ENCODE measurements around the gene DOCK3.

Gene DOCK3

DNA sequence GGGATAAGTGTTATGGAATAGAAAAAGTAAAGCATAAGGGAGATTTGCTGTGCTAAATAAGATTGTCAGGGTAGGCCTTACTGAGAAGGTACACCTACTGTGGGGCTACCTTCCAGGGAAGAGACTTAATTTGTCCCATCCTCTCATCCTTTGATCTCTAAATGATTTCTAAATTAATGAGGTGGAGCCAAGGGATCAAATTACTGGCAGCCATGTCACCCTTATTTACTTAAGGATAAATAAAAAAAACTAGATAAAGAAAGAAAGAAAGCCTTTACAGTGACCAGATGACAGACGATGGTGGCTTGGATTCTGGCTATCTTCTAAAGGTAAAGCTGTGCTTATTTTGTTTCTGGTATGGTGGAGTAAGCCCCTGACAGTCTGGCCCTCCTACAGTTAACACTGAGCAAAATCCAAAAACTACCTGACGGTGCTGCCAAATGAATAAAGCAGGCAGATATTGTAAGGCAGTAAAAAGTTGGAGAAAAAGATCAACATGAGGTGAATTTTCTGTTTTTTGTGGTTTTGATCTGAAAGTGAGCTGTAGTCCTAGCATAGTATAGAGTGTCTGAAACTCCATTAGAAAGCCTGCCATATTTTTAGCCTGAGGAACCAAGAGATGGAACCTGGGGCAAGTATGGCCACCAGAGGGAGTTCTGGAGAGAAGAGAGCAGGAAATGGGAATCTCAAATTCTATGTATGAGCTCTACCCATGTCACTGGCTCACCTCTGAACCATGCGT is 425.2 kb downstream of the DOCK3 start:
- Histone ChIP-seq H3K27ac (no peak overlapping the region), H4K20me1 (ENCODE audit: insufficient read depth) (no peaks in the 10 kb centered on the region), H3K9ac (no peak overlapping the region), H3K27me3 (ENCODE audit: insufficient read depth, low read depth) (no peaks in the 10 kb centered on the region), H3K4me2 (no peak overlapping the region), H3K79me2 (ENCODE audit: insufficient read depth, low read depth) (no peaks in the 10 kb centered on the region), H3K4me1 (ENCODE audit: low read depth, poor library complexity, severe bottlenecking) (no peaks in the 10 kb centered on the region), H3K4me3 (IDR thresholded peaks at IDR 0.05; ENCODE audit: insufficient read depth, low read depth, low read length) (no peak overlapping the region), H2AFZ (ENCODE audit: low read depth) (no peak overlapping the region), H3K36me3 (ENCODE audit: insufficient read depth) (no peaks in the 10 kb centered on the region; the same call in 1 of the 2 replicates)
- TF ChIP-seq, protein P1, sequence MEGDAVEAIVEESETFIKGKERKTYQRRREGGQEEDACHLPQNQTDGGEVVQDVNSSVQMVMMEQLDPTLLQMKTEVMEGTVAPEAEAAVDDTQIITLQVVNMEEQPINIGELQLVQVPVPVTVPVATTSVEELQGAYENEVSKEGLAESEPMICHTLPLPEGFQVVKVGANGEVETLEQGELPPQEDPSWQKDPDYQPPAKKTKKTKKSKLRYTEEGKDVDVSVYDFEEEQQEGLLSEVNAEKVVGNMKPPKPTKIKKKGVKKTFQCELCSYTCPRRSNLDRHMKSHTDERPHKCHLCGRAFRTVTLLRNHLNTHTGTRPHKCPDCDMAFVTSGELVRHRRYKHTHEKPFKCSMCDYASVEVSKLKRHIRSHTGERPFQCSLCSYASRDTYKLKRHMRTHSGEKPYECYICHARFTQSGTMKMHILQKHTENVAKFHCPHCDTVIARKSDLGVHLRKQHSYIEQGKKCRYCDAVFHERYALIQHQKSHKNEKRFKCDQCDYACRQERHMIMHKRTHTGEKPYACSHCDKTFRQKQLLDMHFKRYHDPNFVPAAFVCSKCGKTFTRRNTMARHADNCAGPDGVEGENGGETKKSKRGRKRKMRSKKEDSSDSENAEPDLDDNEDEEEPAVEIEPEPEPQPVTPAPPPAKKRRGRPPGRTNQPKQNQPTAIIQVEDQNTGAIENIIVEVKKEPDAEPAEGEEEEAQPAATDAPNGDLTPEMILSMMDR (conservative IDR thresholded peaks at IDR 0.05; ENCODE audit: low read depth, low read length): peak; percentile 53

DNA sequence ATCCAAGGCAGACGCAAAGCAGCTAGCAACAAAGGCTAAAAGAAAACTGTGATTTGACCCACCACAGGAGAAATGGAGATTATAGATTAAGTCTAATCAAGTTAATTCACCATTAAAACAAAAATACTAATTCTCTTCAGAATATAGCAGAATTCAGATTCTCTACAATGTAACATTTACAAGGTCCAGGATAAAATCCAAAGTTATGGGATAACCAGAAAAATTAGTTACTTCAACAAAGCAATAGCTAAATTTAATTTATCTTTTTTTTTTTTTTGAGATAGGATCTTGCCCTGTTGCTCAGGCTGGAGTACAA is 425.8 kb downstream of the DOCK3 start:
- H3K9ac ChIP-seq: no peak overlapping the region
- no peak overlapping the region for H3K27ac ChIP-seq
- TF ChIP-seq, protein P1 (conservative IDR thresholded peaks at IDR 0.05; ENCODE audit: low read depth, low read length): no peak; the same call in 1 of the 2 replicates
- no peaks in the 10 kb centered on the region for H3K4me1 ChIP-seq (ENCODE audit: low read depth, poor library complexity, severe bottlenecking)
- no peaks in the 10 kb centered on the region for H3K79me2 ChIP-seq (ENCODE audit: insufficient read depth, low read depth)
- H3K36me3 ChIP-seq (ENCODE audit: insufficient read depth): no peaks in the 10 kb centered on the region; the same call in 1 of the 2 replicates
- H3K4me2 ChIP-seq: no peak overlapping the region
- no peak overlapping the region for H2AFZ ChIP-seq (ENCODE audit: low read depth)
- no peaks in the 10 kb centered on the region for H3K27me3 ChIP-seq (ENCODE audit: insufficient read depth, low read depth)
- no peak overlapping the region for H3K4me3 ChIP-seq (IDR thresholded peaks at IDR 0.05; ENCODE audit: insufficient read depth, low read depth, low read length)
- H4K20me1 ChIP-seq (ENCODE audit: insufficient read depth): no peaks in the 10 kb centered on the region

DNA sequence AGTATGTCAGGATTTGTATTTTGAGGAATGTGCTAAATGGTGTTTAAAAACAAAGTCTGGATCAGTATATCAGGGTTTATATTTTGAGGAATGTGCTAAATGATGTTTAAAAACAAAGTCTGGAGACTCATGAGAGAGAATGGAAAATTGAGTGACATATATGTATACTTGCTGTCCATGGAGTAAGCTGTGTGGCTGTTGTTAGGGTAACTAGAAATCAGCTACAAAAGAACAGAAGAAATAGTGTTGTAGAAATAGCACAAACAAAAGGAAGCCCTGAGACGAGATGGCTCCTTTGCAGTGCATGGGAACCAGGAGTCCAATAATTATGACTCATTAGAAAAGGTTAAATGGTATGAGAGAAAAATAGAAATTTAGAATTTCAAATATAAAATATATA is 427.7 kb downstream of the DOCK3 start:
- TF ChIP-seq, protein P1 (conservative IDR thresholded peaks at IDR 0.05; ENCODE audit: low read depth, low read length): no peak
- no peak overlapping the region for H3K9ac ChIP-seq
- H3K4me2 ChIP-seq: no peak overlapping the region
- H3K36me3 ChIP-seq (ENCODE audit: insufficient read depth): no peaks in the 10 kb centered on the region; the same call in 1 of the 2 replicates
- H3K27me3 ChIP-seq (ENCODE audit: insufficient read depth, low read depth): no peaks in the 10 kb centered on the region
- no peaks in the 10 kb centered on the region for H3K4me1 ChIP-seq (ENCODE audit: low read depth, poor library complexity, severe bottlenecking)
- H3K27ac ChIP-seq: no peak overlapping the region
- H3K4me3 ChIP-seq (IDR thresholded peaks at IDR 0.05; ENCODE audit: insufficient read depth, low read depth, low read length): no peak overlapping the region
- no peak overlapping the region for H2AFZ ChIP-seq (ENCODE audit: low read depth)
- H4K20me1 ChIP-seq (ENCODE audit: insufficient read depth): no peaks in the 10 kb centered on the region
- no peaks in the 10 kb centered on the region for H3K79me2 ChIP-seq (ENCODE audit: insufficient read depth, low read depth)

DNA sequence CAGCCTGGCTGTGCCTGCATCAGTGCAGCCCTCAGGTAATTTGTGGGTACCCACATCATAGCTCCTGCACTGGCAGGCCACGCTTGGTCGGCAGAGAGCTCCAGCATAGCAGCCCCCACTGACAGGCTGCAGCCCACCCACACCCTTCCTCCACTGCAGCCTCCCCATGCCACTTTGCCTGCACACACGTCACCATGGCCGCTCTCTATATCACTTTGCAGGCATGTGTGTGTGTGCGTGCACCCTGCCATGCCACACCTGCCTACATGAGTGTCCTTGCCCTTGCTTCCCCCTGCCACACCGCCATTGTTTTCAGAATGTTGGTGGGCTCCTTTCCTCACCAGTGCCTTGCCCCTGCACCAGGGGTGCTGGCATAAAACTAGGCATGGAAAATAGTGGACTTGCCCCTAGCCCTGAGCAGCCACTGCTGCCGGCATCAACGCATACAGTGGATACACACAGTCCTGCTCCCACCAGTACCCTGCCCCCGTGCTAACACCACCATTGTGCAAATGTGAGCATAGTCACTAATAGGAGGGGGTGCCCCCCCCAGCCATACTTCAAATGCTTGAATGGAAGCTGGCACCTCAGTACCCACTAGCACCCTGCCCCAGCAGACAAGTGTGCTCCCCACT is 431.6 kb downstream of the DOCK3 start:
- no peak overlapping the region for H3K27ac ChIP-seq
- no peak overlapping the region for H3K4me2 ChIP-seq
- H3K27me3 ChIP-seq (ENCODE audit: insufficient read depth, low read depth): no peaks in the 10 kb centered on the region
- H3K9ac ChIP-seq: no peak overlapping the region
- H2AFZ ChIP-seq (ENCODE audit: low read depth): no peak overlapping the region
- no peaks in the 10 kb centered on the region for H3K4me1 ChIP-seq (ENCODE audit: low read depth, poor library complexity, severe bottlenecking)
- no peaks in the 10 kb centered on the region; the same call in 1 of the 2 replicates for H3K36me3 ChIP-seq (ENCODE audit: insufficient read depth)
- no peak overlapping the region for H3K4me3 ChIP-seq (IDR thresholded peaks at IDR 0.05; ENCODE audit: insufficient read depth, low read depth, low read length)
- TF ChIP-seq, protein P1 (conservative IDR thresholded peaks at IDR 0.05; ENCODE audit: low read depth, low read length): no peak
- no peaks in the 10 kb centered on the region for H3K79me2 ChIP-seq (ENCODE audit: insufficient read depth, low read depth)
- no peaks in the 10 kb centered on the region for H4K20me1 ChIP-seq (ENCODE audit: insufficient read depth)

All from KMS-11 (cell line).